GM21515 (cell line): ENCODE measurements around the gene ATXN10.
A peak's percentile ranks its signal among the peaks of the same experiment; 100 is the strongest.

Experiments
- ATAC-seq: cut with Tn5 transposase; IDR thresholded peaks from one replicate; pipeline ENCODE4 v1.9.1; 2021; ENCODE audit not compliant: unreplicated experiment

The ATXN10 gene

GRCh38 chr22:45752036-45752435, 80.4 kb downstream of the ATXN10 start:
- no peak for ATAC-seq

GRCh38 chr22:45754822-45755221, 83.2 kb downstream of the ATXN10 start:
- ATAC-seq, result no peak

GRCh38 chr22:45756558-45756957, 84.9 kb downstream of the ATXN10 start:
- no peak for ATAC-seq

- no peak for ATAC-seq
These were observed 85.4 kb downstream of the ATXN10 start for GRCh38 chr22:45757068-45757467.

GRCh38 chr22:45757936-45758335, 86.3 kb downstream of the ATXN10 start:
- no peak for ATAC-seq

GRCh38 chr22:45758603-45759002, 87.0 kb downstream of the ATXN10 start:
- no peak for ATAC-seq

GRCh38 chr22:45760682-45761081, 89.0 kb downstream of the ATXN10 start:
- ATAC-seq, result no peak

GRCh38 chr22:45762545-45763235, 91.1 kb downstream of the ATXN10 start:
- no peak for ATAC-seq

- ATAC-seq, result no peak
These were observed 91.6 kb downstream of the ATXN10 start for GRCh38 chr22:45763236-45763624.

GRCh38 chr22:45768490-45768889, 96.9 kb downstream of the ATXN10 start:
- ATAC-seq, result no peak

- no peak for ATAC-seq
These were observed 98.1 kb downstream of the ATXN10 start for GRCh38 chr22:45769569-45770210.

GRCh38 chr22:45770506-45770905, 98.9 kb downstream of the ATXN10 start:
- ATAC-seq, result no peak

- no peak for ATAC-seq
These were observed 99.4 kb downstream of the ATXN10 start for GRCh38 chr22:45771057-45771456.

GRCh38 chr22:45771711-45772110, 100.1 kb downstream of the ATXN10 start:
- no peak for ATAC-seq

GRCh38 chr22:45772743-45773142, 101.1 kb downstream of the ATXN10 start:
- no peak for ATAC-seq

GRCh38 chr22:45774001-45774670, 102.5 kb downstream of the ATXN10 start:
- no peak for ATAC-seq

- peak; percentile 15 for ATAC-seq
These were observed 103.4 kb downstream of the ATXN10 start for GRCh38 chr22:45775062-45775461.

GRCh38 chr22:45775569-45776312, 104.1 kb downstream of the ATXN10 start:
- ATAC-seq, result peak; percentile 61

- no peak for ATAC-seq
These were observed 104.6 kb downstream of the ATXN10 start for GRCh38 chr22:45776313-45776585.

GRCh38 chr22:45777046-45777851, 105.6 kb downstream of the ATXN10 start:
- ATAC-seq, result no peak

GRCh38 chr22:45777852-45778375, 106.3 kb downstream of the ATXN10 start:
- no peak for ATAC-seq
